ENCODE measurements around the gene ZNF432.

The ZNF432 gene

GRCh38 chr19:52010674-52011073 lies 38.0 kb downstream of the ZNF432 start:
- in situ Hi-C loops (cut with MboI; ENCODE audit: low sequenced_read_pairs): no loop called here

- in situ Hi-C loops (cut with MboI; ENCODE audit: low sequenced_read_pairs): no loop called here
These were observed 40.7 kb downstream of the ZNF432 start, which contains the start of gene ZNF615 for GRCh38 chr19:52007806-52008557. TSS of gene ZNF615 (minus strand) at chr19:52008211. CDS start at chr19:52003711, 4,500 bp downstream.

- in situ Hi-C loops (cut with MboI; ENCODE audit: low sequenced_read_pairs): no loop called here
These were observed 41.2 kb downstream of the ZNF432 start for GRCh38 chr19:52007451-52007805.

- in situ Hi-C loops (cut with MboI; ENCODE audit: low sequenced_read_pairs): no loop called here
These were observed 54.5 kb downstream of the ZNF432 start for GRCh38 chr19:51994048-51994644.

DNA sequence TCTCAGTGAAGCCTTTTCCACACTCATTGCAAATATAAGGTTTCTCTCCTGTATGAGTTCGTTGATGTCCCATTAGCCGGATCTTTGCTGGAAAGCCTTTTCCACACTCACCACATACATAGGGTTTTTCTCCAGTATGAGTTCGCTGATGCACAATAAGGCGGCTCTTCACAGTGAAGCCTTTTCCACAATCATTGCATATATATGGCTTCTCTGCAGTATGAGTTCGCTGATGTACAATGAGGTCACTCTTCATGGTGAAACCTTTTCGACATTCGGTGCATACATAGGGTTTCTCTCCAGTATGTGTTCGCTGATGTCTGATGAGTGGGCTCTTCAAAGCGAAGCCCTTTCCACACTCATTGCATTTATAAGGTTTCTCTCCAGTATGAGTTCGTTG lies 55.2 kb downstream of the ZNF432 start:
- in situ Hi-C loops (cut with MboI; ENCODE audit: low sequenced_read_pairs): no loop called here

- in situ Hi-C loops (cut with MboI; ENCODE audit: low sequenced_read_pairs): no loop called here
These were observed 62.0 kb downstream of the ZNF432 start, which contains the start of gene ZNF350 for GRCh38 chr19:51986309-51987291. TSS of gene ZNF350 (minus strand) at chr19:51986840. CDS start at chr19:51974360, 12,480 bp downstream.

- in situ Hi-C loops (cut with MboI; ENCODE audit: low sequenced_read_pairs): no loop called here
These were observed 65.3 kb downstream of the ZNF432 start for GRCh38 chr19:51983361-51983760.
